Measurements from ENCODE around the gene SLC24A3. TPM values are rescaled to one million over a fixed set of nuclear protein-coding genes. Genes with fewer than 3 reads are reported as not detected.
"Not testable (repeated sequence)": the region's sequence is repeated elsewhere in the genome, so short reads cannot be mapped to it uniquely, and the experiment has no call there.

The SLC24A3 gene
- total RNA-seq, 1 donor from 2014 or later: 0.96 TPM

GRCh38 chr20:19626896-19627295 is 414.5 kb downstream of the SLC24A3 start:
- Mint-ChIP-seq H3K4me1 (ENCODE audit: low read depth) (no peaks in the 10 kb centered on the region), H3K27ac (no peak overlapping the region), H3K27me3 (no peaks in the 10 kb centered on the region), H3K9me3 (ENCODE audit: low read depth) (peaks cover 7% of the 10 kb centered on the region), H3K4me3 (ENCODE audit: low read depth) (no peak overlapping the region), H3K36me3 (ENCODE audit: insufficient read depth) (no peaks in the 10 kb centered on the region)
- DNase-seq (ENCODE audit: low spot score, unreplicated experiment): no peak
- no peak for TF ChIP-seq CTCF (IDR thresholded peaks at IDR 0.05; ENCODE audit: unreplicated experiment)

- no peaks in the 10 kb centered on the region for H3K27me3 Mint-ChIP-seq
- peak; percentile 66 for TF ChIP-seq CTCF (IDR thresholded peaks at IDR 0.05; ENCODE audit: unreplicated experiment)
- H3K4me1 Mint-ChIP-seq (ENCODE audit: low read depth): no peaks in the 10 kb centered on the region
- peak; percentile 59 for DNase-seq (ENCODE audit: low spot score, unreplicated experiment)
- H3K4me3 Mint-ChIP-seq (ENCODE audit: low read depth): no peak overlapping the region
- peaks cover 7% of the 10 kb centered on the region for H3K9me3 Mint-ChIP-seq (ENCODE audit: low read depth)
- H3K36me3 Mint-ChIP-seq (ENCODE audit: insufficient read depth): no peaks in the 10 kb centered on the region
- H3K27ac Mint-ChIP-seq: no peak overlapping the region
These were observed 416.2 kb downstream of the SLC24A3 start for GRCh38 chr20:19628570-19629134.

- no peaks in the 10 kb centered on the region for H3K4me1 Mint-ChIP-seq (ENCODE audit: low read depth)
- H3K27ac Mint-ChIP-seq: no peak overlapping the region
- H3K36me3 Mint-ChIP-seq (ENCODE audit: insufficient read depth): no peaks in the 10 kb centered on the region
- no peak for DNase-seq (ENCODE audit: low spot score, unreplicated experiment)
- TF ChIP-seq CTCF (IDR thresholded peaks at IDR 0.05; ENCODE audit: unreplicated experiment): no peak
- H3K9me3 Mint-ChIP-seq (ENCODE audit: low read depth): no peaks in the 10 kb centered on the region
- no peak overlapping the region for H3K4me3 Mint-ChIP-seq (ENCODE audit: low read depth)
- no peaks in the 10 kb centered on the region for H3K27me3 Mint-ChIP-seq
These were observed 419.0 kb downstream of the SLC24A3 start for GRCh38 chr20:19631410-19631809.

GRCh38 chr20:19633985-19634384 is 421.5 kb downstream of the SLC24A3 start:
- Mint-ChIP-seq H3K4me3 (ENCODE audit: low read depth) (no peak overlapping the region), H3K9me3 (ENCODE audit: low read depth) (no peaks in the 10 kb centered on the region), H3K4me1 (ENCODE audit: low read depth) (no peaks in the 10 kb centered on the region), H3K27me3 (no peaks in the 10 kb centered on the region), H3K36me3 (ENCODE audit: insufficient read depth) (no peaks in the 10 kb centered on the region), H3K27ac (no peak overlapping the region)
- no peak for TF ChIP-seq CTCF (IDR thresholded peaks at IDR 0.05; ENCODE audit: unreplicated experiment)
- DNase-seq (ENCODE audit: low spot score, unreplicated experiment): no peak

GRCh38 chr20:19639471-19640045 is 427.1 kb downstream of the SLC24A3 start:
- H3K36me3 Mint-ChIP-seq (ENCODE audit: insufficient read depth); DNase-seq (ENCODE audit: low spot score, unreplicated experiment): not testable (repeated sequence)

GRCh38 chr20:19642860-19643259 is 430.4 kb downstream of the SLC24A3 start:
- DNase-seq (ENCODE audit: low spot score, unreplicated experiment): no peak
- no peaks in the 10 kb centered on the region for H3K36me3 Mint-ChIP-seq (ENCODE audit: insufficient read depth)
- TF ChIP-seq CTCF (IDR thresholded peaks at IDR 0.05; ENCODE audit: unreplicated experiment): no peak
- H3K27ac Mint-ChIP-seq: no peak overlapping the region
- H3K9me3 Mint-ChIP-seq (ENCODE audit: low read depth): no peaks in the 10 kb centered on the region
- peaks cover 5% of the 10 kb centered on the region for H3K27me3 Mint-ChIP-seq
- no peak overlapping the region for H3K4me3 Mint-ChIP-seq (ENCODE audit: low read depth)
- H3K4me1 Mint-ChIP-seq (ENCODE audit: low read depth): no peaks in the 10 kb centered on the region

More at GRCh38 chr20:19639471-19640045, 427.1 kb downstream of the SLC24A3 start:
- H3K27me3 Mint-ChIP-seq; H3K4me1 Mint-ChIP-seq (ENCODE audit: low read depth); H3K27ac Mint-ChIP-seq; H3K9me3 Mint-ChIP-seq (ENCODE audit: low read depth); H3K4me3 Mint-ChIP-seq (ENCODE audit: low read depth): not testable (repeated sequence)
